Right hindlimb (tissue), 1 donor: ENCODE data around the gene MS4A6E.
A peak's percentile ranks its signal among the peaks of the same experiment; 100 is the strongest.
"Not testable (repeated sequence)": the region's sequence is repeated elsewhere in the genome, so short reads cannot be mapped to it uniquely, and the experiment has no call there.

Source experiments
- DNase-seq: peaks from one replicate; pipeline ENCODE4 v3.0.0-alpha.2; 2018

MS4A6E gene

GRCh38 chr11:60338053-60338452 lies 11.0 kb downstream of the MS4A6E start:
- DNase-seq: no peak

GRCh38 chr11:60339356-60339755 lies 12.3 kb downstream of the MS4A6E start:
- DNase-seq: no peak

DNA sequence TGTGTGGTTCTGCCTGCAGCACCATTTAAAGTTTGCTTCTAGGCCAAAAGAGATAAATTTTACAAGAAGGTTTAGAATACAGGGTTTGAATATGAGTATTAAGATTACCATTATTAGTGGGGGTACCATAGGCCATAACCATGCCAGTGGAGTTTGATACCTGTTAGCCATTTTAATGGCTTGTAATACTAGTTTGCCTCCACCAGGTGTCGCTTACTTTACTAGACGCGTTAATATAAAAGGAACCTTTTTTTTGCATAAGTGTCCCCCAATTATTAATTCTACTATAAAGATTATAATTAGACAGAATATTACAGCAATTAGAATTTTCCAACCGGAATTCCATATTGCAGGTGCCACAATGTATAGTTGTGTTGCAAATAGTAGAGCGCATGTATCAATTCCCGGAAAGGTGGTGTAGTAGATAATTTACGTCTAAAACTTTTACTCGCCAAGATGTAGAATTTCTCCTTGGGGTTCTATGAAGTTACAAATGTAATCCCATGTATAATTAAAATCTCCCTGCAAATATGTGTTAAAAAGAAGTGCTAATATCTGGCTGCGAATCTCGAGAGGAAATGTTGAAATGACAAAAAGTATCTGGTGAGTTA lies 16.1 kb downstream of the MS4A6E start:
- no peak for DNase-seq

GRCh38 chr11:60344146-60344545 lies 17.1 kb downstream of the MS4A6E start:
- no peak for DNase-seq

GRCh38 chr11:60345489-60345888 lies 18.4 kb downstream of the MS4A6E start:
- DNase-seq: no peak

DNA sequence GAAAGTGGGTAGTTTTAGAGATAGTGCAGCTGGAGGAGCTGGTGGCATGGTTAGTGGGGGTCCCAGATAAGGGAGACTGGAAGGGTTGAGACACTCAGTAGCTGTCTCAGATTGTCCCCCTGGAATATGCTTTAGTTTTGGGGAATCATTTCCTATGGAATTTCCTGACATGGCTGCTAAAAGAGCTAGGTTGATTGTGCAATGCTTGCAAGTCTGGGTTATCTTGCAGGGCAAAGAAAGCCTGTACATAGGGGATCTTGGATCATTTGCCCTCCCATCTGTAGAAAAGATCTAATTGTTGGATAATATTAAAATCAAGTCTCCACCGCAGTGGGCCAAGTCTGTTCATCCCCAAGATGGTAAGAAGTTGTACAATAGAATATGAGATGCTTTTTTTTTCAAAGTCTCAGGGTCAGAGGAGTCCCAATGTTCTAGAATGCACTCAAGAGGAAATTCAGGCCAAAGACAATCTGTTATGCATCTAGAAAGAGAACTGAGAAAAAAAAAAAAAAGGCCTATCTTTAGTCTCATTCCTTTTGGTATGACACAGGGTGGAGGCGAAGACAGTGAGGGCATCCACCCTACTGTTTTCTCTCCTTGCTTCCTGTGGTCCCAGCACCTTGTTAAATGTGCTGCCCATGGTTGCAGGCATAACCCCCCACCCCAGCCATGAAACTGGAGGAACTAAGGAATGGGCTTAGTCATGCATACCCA lies 20.2 kb downstream of the MS4A6E start:
- DNase-seq: no peak

DNA sequence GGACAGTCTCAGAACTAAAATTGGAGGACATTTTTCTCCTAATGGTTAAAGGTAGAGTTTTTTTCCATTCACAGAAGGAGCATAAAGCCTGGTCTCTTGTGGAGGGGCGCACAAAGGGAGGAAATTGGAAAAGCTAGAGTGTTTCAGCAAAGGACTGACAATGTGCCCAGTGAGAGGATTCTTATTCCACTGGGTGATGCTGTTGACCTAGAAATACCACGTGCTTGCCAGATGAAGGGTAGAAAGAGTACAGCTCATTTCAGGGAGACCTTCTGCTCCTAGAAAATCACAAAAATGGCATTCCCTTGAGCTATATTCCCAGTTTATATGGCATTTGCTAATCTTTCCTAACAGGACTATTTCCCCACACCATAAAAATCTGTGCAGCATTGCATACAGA lies 21.1 kb downstream of the MS4A6E start:
- DNase-seq: no peak

DNA sequence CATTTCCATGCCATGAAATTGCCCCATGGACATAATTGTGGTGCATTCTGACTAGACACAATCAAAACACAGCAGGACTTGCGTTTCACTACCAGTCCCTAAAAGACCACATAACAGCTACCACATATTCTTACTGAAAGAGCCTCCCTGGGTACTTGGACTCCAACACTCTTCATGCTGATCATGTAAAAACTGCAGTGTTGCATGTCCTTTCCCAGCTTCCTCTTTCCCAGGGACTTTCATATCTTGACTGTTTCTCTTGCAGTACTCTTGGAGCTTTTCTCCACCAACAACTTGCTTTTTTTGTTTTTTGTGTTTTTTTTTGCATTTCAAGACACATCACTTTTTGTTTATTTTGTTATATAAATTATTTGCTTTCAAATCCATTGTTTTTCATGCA lies 22.9 kb downstream of the MS4A6E start:
- no peak for DNase-seq

- no peak for DNase-seq
Measured at GRCh38 chr11:60357771-60358170, 30.7 kb downstream of the MS4A6E start.

DNA sequence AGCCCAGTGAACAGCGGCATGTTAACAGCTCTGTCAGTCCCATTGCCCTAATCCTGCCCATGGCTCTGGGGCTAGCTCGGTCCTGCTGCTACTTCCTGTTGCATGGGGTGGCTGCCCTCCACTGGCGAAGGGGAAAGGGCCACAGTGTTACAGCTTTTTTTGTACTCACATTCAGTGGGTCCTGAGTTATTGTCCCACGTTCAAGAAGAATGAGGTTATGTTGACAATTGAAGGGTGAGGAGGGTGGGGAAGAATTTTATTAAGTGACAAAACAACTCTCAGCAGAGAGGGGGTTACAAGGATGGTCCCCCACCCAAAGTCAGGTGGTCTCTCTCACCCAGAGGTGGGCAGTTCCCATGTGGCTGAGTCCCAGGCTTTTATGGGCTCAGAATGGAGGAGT lies 33.6 kb downstream of the MS4A6E start:
- DNase-seq: no peak

DNA sequence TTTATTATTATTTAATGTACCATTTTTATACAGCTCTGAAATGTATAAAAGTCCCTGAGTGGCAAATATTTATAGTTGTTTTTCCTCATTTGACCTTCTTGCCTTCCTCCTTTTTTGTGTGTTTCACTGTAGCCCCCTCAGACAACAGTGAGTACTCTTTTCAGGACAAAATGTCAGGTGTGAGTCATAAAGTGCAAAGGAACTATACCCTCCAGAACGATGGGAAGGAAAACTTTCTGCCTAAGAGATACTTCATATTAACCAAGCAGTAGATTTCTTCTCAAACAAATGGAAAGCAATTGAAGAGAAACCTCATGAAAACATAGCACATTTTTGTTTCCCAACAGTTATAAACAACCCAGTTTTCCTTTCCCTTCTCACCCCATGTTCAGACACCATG lies 35.2 kb downstream of the MS4A6E start:
- DNase-seq: no peak

DNA sequence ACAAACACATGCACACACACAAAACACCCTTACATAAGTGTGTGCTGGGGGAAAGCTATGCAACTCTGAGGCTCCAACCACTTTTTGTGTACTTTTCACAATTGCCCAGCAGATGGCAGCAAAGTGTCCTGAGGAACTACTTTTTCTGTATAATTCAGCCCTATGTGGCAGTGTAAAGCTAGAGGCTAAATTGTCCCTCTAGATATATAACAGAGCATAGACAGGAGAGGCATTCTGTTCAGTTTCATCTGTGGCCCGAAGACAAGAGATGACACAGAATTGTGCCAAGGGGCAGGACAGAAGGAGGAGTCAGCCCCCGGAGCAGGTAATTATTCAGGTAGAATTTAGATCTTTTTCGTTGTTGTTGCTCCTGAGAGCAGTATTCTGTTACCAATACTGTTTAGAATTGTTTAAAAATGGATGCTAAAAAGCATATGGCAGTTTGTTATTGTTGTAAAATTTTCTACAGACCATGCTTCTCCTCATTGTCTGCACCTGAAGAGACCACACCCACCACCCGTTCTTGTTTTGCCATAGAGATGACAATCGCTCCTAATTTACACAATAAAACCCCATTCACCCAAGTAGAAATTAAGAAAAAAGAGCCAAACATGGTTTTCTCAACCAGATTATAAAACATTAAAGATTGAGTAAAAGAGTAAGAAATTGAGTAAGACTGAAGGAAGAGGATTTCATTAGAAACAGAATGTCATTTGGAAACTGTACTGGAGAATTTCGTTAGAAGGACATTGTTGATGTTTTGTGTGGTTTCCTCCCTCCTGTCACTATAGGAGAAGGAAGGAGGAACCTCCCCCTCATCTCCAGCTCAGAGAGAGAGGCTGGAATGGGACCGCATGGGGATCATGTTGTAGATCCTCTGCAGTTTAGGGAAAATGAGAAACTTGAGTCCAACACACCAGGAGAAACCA lies 36.8 kb downstream of the MS4A6E start:
- peak; percentile 53 for DNase-seq

DNA sequence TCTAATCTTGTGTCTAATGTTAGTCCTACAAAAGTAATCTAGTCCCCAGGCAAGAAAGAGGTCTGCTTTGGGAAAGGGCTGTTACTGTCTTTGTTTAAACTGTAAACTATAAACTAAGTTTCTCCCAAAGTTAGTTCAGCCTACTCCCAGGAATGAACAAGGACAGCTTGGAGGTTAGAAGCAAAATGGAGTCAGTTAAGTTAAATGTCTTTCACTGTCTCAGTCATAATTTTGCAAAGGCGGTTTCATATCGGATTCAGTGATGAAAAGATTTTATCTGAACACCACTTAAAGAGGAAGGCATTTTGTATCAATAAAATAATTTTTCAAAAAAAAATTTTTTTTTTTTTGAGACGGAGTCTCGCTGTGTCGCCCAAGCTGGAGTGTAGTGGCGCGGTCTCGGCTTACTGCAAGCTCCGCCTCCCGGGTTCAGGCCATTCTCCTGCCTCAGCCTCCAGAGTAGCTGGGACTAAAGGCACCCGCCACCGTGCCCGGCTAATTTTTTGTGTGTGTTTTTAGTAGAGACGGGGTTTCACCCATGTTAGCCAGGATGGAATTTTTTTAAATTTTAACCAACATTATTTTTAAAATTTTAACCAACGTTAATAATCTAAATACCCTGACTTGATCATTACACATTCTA lies 39.3 kb downstream of the MS4A6E start:
- not testable (repeated sequence) for DNase-seq

DNA sequence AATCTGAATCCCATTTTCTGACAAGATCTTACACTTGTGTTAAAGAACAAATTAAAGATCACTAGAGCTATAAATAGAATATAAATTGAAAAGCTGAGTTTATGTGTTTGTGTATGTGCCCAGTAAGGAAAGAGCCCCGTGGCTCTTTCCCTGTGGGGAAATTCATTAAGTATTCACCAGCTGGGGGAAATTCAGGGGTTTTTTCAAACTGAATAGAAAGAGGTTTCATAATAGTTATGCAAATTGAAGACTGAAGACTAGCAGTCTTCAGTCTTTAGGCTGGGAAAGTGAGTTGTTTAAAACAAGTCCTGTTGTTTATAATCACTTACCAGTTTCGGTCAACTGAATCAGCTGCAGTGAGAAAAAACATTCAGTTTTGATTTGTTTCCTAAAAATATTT lies 40.0 kb downstream of the MS4A6E start:
- no peak for DNase-seq

GRCh38 chr11:60367896-60368295 lies 40.8 kb downstream of the MS4A6E start:
- no peak for DNase-seq

DNA sequence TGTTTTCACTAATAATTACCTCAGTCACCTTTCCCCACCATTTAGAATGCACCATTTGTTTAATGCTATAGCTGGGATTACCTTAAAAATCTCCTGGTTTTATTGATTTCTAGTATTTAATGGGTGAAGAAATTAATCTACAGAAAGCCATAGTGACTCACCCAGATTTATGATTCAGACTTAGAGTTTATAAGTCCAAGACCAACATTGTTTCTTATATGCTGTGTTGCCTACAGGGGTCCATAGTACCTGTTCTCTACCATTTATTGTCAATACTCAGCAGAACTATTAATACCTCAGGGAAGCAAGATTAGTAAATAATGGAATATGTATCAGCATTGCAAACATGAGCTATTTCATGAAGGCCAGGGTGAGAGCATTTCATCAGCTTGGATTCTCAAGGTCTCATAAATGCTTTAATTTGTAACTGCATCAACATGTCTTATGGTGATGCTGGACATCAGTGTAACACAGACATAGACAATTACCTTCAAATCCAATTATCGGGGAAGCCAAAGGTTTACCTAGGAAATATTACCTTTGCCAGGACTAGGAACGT lies 43.3 kb downstream of the MS4A6E start:
- DNase-seq: no peak

GRCh38 chr11:60370811-60371298 lies 43.8 kb downstream of the MS4A6E start:
- no peak for DNase-seq

- DNase-seq: no peak
Measured at GRCh38 chr11:60371386-60371785, 44.3 kb downstream of the MS4A6E start.

GRCh38 chr11:60371854-60372253 lies 44.8 kb downstream of the MS4A6E start:
- no peak for DNase-seq

DNA sequence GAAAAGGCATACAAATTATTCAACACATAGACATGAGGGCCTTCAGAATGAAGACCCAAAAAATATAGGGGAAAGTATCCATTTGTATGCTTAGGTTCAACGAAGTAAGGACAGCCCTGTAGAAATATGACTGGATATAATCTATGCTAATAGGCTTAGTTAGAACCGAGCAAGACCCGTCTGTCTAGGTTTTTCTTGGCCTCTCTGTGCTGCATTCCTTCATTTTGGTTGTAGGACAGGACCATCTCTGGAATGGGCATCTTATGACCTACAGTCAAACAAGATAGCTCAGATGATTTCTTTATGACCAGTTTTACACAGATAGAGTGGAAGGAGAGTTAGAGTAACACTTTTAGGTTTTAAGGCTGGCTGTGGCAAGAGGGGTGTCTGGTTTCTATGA lies 45.7 kb downstream of the MS4A6E start:
- DNase-seq: no peak

DNA sequence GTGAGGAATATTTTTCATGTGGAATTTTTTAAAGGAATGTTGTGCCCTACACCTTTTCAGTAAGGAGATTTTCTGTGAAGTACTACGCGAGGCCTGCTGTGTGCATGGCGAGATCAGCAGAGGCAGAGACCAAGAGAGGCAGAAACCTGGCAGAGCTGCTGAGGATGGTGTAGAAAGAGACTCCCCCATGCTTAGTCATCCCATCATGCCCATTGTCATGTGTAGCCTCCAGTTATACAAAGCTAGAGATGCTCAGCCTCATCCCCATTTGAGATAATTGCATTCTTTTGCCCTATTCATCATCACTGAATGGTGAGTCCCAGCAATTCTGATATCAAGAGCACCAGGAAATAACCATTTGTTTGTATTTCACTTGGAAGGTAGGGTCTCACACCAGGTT lies 48.3 kb downstream of the MS4A6E start:
- DNase-seq: no peak

DNA sequence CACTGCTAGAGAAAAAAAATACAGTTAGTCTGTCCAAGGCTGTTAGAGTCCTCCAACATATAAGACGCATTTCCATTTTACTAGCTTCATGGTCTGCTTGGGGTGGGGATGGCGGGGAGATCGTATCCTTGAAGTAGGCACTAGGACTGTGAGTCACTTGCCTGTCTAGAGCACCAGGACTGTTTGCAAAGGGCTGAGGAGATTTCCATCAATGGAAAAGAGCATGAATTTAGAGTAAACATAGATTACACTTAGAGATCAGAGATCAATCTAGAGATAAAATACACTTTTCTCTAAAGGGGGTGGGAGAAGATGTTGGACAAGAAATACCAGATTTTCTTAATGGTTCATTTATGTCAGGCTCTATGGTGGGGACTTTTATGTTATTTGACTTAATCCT lies 49.5 kb downstream of the MS4A6E start:
- no peak for DNase-seq
